GM23248 (cell line): ENCODE data around the gene CREB3L1. TPM values are rescaled to one million over a fixed set of nuclear protein-coding genes. Genes with fewer than 3 reads are reported as not detected.
A peak's percentile ranks its signal among the peaks of the same experiment; 100 is the strongest.

Source experiments
- DNase-seq: peaks from one replicate; pipeline ENCODE4 v3.0.0-alpha.2; 2015
- H2AFZ ChIP-seq: fragments of 200-600 bp; sonication (generic); 2 replicates; pipeline ENCODE4 v1.6.1; 2016; ENCODE audit warnings: antibody characterized with exemption
- H3F3A ChIP-seq: fragments of 200-600 bp; sonication (generic); 2 replicates; pipeline ENCODE4 v1.6.1; 2016; ENCODE audit warnings: mild to moderate bottlenecking, antibody characterized with exemption, mixed run types; ENCODE audit not compliant: insufficient read depth
- H3K27ac ChIP-seq: fragments of 200-600 bp; sonication (generic); 2 replicates; pipeline ENCODE4 v1.5.1; 2016; ENCODE audit warnings: mild to moderate bottlenecking
- H3K27me3 ChIP-seq: fragments of 200-600 bp; sonication (generic); replicated peaks from 2 replicates; pipeline ENCODE4 v1.6.1; 2016; ENCODE audit warnings: mild to moderate bottlenecking; ENCODE audit not compliant: insufficient read depth
- H3K36me3 ChIP-seq: fragments of 200-600 bp; sonication (generic); 2 replicates; pipeline ENCODE4 v1.6.1; 2016; ENCODE audit warnings: low read depth, mild to moderate bottlenecking
- H3K4me1 ChIP-seq: fragments of 200-600 bp; sonication (generic); 2 replicates; pipeline ENCODE4 v1.6.1; 2016; ENCODE audit warnings: mild to moderate bottlenecking; ENCODE audit not compliant: insufficient read depth
- H3K4me2 ChIP-seq: fragments of 200-600 bp; sonication (generic); one replicate; pipeline ENCODE4 v1.6.1; 2016; ENCODE audit warnings: mild to moderate bottlenecking; ENCODE audit not compliant: unreplicated experiment
- H3K4me3 ChIP-seq: fragments of 200-600 bp; sonication (generic); 2 replicates; pipeline ENCODE4 v1.5.1; 2016; ENCODE audit warnings: mild to moderate bottlenecking
- H3K79me2 ChIP-seq: fragments of 200-600 bp; sonication (generic); 2 replicates; pipeline ENCODE4 v1.6.1; 2016; ENCODE audit warnings: mild to moderate bottlenecking; ENCODE audit not compliant: insufficient read depth
- H3K9ac ChIP-seq: fragments of 200-600 bp; sonication (generic); 2 replicates; pipeline ENCODE4 v1.6.1; 2016; ENCODE audit warnings: mild to moderate bottlenecking
- H3K9me2 ChIP-seq: fragments of 200-600 bp; sonication (generic); 2 replicates; pipeline ENCODE4 v1.6.1; 2016; ENCODE audit warnings: mixed run types, mild to moderate bottlenecking, moderate library complexity; ENCODE audit not compliant: insufficient read depth
- H3K9me3 ChIP-seq: fragments of 200-600 bp; sonication (generic); one replicate; pipeline ENCODE4 v1.6.1; 2017; ENCODE audit warnings: low read depth
- H4K20me1 ChIP-seq: fragments of 200-600 bp; sonication (generic); 2 replicates; pipeline ENCODE4 v1.6.0; 2016; ENCODE audit not compliant: insufficient read depth
- EZH2 ChIP-seq: fragments of 200-600 bp; sonication (generic); IDR thresholded peaks from 2 replicates; pipeline ENCODE4 v1.6.1; 2018; ENCODE audit warnings: antibody characterized with exemption, mild to moderate bottlenecking; ENCODE audit not compliant: insufficient read depth, poor library complexity, severe bottlenecking
- EZH2phosphoT487 ChIP-seq: fragments of 200-600 bp; sonication (generic); IDR thresholded peaks from 2 replicates; pipeline ENCODE4 v1.6.1; 2018; ENCODE audit warnings: antibody characterized with exemption, moderate library complexity, mild to moderate bottlenecking, low read depth; ENCODE audit not compliant: insufficient read depth
- WGBS, 2 experiments: methylation state at CpG; one replicate each; pipeline ENCODE4 v1.1.6; 2015 to 2017; ENCODE audit warnings: low lambda C conversion rate in 2 of 2, low coverage in 1 of 2; ENCODE audit errors: missing lambda C conversion rate in 2 of 2; 5-methylcytosine and 5-hydroxymethylcytosine counted together
- in situ Hi-C: fragments of 300-500 bp; cut with MboI; formaldehyde crosslinking; loops from 2 replicates; pipeline ENCODE4 v1.15.0; 2020
- polyA plus RNA-seq: library from polyadenylated mRNA; unstranded; fragments of >200 nt; fragmentation: Nextera tagmentation; extraction: Ambion mirVana; gene quantifications from 2 replicates; pipeline ENCODE4 v1.2.1, GENCODE V29; 2016
- total RNA-seq: library from RNA; depleted of rRNA; stranded (reverse); fragments of >200 nt; shearing (Covaris generic); gene quantifications from 2 replicates; pipeline ENCODE4 v1.2.3, GENCODE V29; 2014

Gene CREB3L1
- total and polyA plus RNA-seq, 2 experiments from 2014 or later = 37.7 to 146 TPM

DNA sequence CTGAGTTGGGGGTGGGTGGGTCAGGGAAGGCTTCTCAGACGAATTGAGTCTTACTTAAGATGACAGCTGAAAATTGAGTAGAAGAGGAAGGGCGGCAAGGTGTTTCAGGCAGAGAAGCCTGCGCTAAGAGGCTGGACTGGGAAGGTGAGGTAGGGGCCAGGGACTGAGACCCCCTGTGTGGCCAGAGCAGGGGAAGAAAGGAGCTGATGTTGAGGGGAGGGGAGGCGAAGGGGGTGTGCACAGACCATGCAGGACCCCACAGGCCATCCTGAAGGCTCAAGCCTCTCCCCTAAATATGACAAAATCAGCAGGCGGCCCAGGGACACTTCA is 40.6 kb upstream of the CREB3L1 start:
- DNase-seq = no peak
- 43 to 59% methylated on average over 4 to 5 of the region's 5 CpGs for WGBS, 2 experiments
- peak overlapping the region; percentile 83 for H2AFZ ChIP-seq
- peaks cover 26% of the 10 kb centered on the region for H3K4me1 ChIP-seq
- H3K4me2 ChIP-seq = peak overlapping the region; percentile 81
- H3K4me3 ChIP-seq = peak overlapping the region; percentile 73
- in situ Hi-C loops = no loop called here
- 0 out of 2 replicates have a peak overlapping the region, but pooled peaks have one; percentile 84 for H3K9ac ChIP-seq
- peaks cover 5% of the 10 kb centered on the region for H3K9me3 ChIP-seq
- no peaks in the 10 kb centered on the region for H4K20me1 ChIP-seq
- H3K27me3 ChIP-seq = no peaks in the 10 kb centered on the region
- TF ChIP-seq EZH2phosphoT487 (no peak), EZH2 (no peak)
- no peaks in the 10 kb centered on the region for H3K79me2 ChIP-seq
- H3K9me2 ChIP-seq = no peaks in the 10 kb centered on the region
- peaks cover 34% of the 10 kb centered on the region for H3F3A ChIP-seq
- no peaks in the 10 kb centered on the region for H3K36me3 ChIP-seq
- peak overlapping the region; percentile 95 for H3K27ac ChIP-seq

DNA sequence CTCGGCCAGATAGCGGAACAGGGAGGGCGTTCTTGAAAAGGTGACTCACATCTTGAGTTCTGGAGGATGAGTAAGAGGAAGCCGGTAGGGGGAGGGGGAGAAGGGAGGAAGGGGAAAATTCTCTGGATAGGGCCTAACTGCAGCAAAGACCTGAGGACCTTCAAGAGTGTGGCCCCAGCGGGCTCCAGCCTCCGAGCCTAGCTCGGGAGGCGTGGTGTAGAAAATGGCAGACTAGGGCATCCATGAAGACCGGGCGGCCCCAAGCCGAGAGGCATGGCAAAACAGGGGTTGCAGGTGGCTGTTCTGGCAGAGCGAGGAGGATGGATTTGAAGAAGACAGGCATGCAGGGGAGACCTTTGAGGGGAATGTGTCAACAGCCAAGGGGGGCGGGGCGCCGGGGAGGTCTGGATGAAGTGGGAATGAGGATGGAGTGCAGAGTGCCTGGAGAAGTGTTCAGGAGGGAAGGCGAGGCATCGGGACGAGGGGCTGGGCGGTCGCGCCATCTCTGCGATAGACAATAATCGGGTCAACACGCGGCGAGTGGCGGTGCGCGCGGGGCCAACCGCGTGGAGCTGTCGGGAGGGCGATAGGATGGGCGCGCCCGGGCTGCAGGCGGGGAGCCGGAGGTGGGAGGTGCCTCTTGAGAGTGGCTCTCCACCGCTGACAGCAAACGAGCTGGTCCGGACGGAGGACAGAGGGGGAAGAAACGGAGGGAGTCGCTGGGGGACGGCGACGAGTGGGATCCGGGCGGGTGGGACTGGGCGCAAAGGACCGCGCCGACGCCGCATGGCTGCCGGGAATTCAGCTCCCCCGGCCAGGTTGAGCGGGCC is 40.0 kb upstream of the CREB3L1 start:
- peak overlapping the region; percentile 73 for H3K4me3 ChIP-seq
- H3K27ac ChIP-seq = peak overlapping the region; percentile 95
- no peaks in the 10 kb centered on the region for H3K9me2 ChIP-seq
- H3K36me3 ChIP-seq = no peaks in the 10 kb centered on the region
- no peaks in the 10 kb centered on the region for H3K79me2 ChIP-seq
- H3K27me3 ChIP-seq = no peaks in the 10 kb centered on the region
- 1% methylated on average over 33 to 59 of the region's 59 CpGs for WGBS, 2 experiments
- peak overlapping the region; percentile 81 for H3K4me2 ChIP-seq
- TF ChIP-seq EZH2 (no peak), EZH2phosphoT487 (no peak)
- peak; percentile 94 for DNase-seq
- H2AFZ ChIP-seq = peak overlapping the region; percentile 83
- H3K9me3 ChIP-seq = peaks cover 5% of the 10 kb centered on the region
- peaks cover 30% of the 10 kb centered on the region for H3K4me1 ChIP-seq
- H4K20me1 ChIP-seq = no peaks in the 10 kb centered on the region
- peaks cover 40% of the 10 kb centered on the region for H3F3A ChIP-seq
- in situ Hi-C loops = no loop called here
- peak overlapping the region; percentile 84 for H3K9ac ChIP-seq

DNA sequence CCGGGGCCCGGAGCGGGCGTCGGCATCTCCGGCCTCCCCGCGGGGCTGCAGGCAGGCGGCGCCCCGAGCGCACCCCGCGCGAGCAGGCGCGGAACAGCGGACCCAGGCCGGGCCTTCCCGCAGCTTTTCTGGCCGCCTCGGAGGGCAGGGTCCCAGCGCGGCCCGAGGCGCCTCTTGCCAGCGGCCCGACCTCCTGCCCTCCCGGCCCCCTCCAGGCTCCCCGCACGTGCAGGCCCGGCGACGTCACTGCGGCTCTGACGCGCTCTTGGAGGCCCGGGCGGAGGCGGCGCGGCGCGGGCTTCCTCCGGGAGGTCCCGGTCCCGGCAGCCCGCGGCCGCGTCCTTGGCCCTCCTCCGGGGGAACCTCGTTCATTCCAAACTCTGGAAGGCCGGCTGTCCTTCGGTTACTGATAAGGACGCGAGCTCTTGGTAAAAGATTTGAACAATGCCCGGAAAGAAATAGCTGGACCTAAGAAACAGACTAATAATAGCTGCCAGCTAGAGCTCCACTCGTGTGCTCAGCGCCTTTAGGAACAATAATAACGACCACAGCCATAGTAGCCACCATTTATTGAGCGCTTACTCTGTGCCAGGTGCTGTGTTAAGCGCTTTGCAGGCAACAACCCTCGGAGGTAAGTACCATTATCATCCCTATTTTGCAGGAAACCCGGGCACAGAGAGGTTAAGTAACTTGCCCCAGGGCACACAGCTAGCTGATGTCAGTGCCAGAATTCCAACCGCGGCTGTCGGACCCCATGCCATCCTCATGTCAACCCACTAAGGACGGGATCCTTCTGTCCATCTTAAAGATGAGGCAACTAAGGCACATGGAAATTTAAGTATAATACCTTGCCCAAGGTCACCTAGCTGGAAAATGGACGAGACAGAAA is 39.1 kb upstream of the CREB3L1 start:
- Histone ChIP-seq H3K4me2 (peak overlapping the region; percentile 81), H3K9me3 (peaks cover 5% of the 10 kb centered on the region), H3F3A (peaks cover 45% of the 10 kb centered on the region), H3K9me2 (no peaks in the 10 kb centered on the region), H3K27ac (peak overlapping the region; percentile 95), H3K4me3 (peak overlapping the region; percentile 73), H3K9ac (peak overlapping the region; percentile 84), H4K20me1 (no peaks in the 10 kb centered on the region), H3K79me2 (no peaks in the 10 kb centered on the region), H3K36me3 (no peaks in the 10 kb centered on the region), H2AFZ (peak overlapping the region; percentile 83), H3K4me1 (peaks cover 35% of the 10 kb centered on the region), H3K27me3 (no peaks in the 10 kb centered on the region)
- WGBS, 2 experiments = 1 to 2% methylated on average over 44 to 47 of the region's 70 CpGs
- peak; percentile 87 for DNase-seq
- TF ChIP-seq EZH2phosphoT487 (no peak), EZH2 (no peak)
- in situ Hi-C loops = no loop called here

DNA sequence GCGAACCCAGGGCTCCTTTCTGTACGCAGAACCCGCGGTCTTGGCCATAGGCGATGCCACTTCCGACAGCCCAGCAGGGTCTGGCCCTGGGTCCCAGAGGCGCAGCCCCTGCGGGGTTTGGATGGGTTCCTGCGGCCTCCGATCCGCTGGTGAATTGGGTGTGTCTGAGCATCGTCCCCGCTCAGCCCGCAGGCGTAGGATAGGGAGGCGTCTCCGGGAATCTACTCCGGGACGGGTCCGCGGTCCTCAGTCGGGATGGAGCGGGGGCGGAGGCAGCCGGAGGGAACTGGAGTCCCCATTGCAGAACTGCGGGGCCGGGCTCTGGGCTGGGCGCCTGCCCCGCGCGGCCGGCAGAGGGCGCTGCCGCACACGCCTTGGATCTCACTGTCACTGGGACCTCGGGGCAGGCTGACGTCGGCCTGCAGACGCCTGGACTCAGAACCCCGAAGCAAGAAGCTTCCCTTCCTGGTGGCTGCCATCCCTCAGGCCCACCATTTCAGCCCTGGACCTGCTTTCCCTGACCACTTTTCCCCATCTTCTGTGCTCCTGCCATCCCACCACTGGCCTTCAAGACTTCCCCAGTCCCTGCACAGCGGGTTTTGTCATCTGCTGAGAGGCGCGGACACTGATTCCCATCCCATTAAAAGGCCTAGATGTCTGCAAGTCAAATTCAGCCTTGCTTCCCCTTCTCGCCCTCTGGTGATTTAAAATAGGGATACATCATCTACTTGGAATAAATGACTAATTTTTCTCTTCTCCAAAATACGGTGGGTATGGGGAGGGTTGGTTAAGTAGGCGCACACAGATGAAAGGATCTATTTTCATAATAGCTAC is 38.3 kb upstream of the CREB3L1 start:
- H4K20me1 ChIP-seq = no peaks in the 10 kb centered on the region
- no peaks in the 10 kb centered on the region for H3K9me2 ChIP-seq
- H3K4me2 ChIP-seq = peak overlapping the region; percentile 87
- peak overlapping the region; percentile 84 for H3K9ac ChIP-seq
- no peak for TF ChIP-seq EZH2
- TF ChIP-seq EZH2phosphoT487 = no peak
- WGBS, 2 experiments = 4 to 7% methylated on average over 31 to 46 of the region's 46 CpGs
- H3K4me3 ChIP-seq = peak overlapping the region; percentile 73
- H3K79me2 ChIP-seq = no peaks in the 10 kb centered on the region
- H3K27ac ChIP-seq = peak overlapping the region; percentile 95
- H3K4me1 ChIP-seq = peaks cover 41% of the 10 kb centered on the region
- H3K27me3 ChIP-seq = no peaks in the 10 kb centered on the region
- in situ Hi-C loops = no loop called here
- peaks cover 45% of the 10 kb centered on the region for H3F3A ChIP-seq
- peak; percentile 92 for DNase-seq
- peak overlapping the region; percentile 83 for H2AFZ ChIP-seq
- H3K36me3 ChIP-seq = no peaks in the 10 kb centered on the region
- H3K9me3 ChIP-seq = peaks cover 5% of the 10 kb centered on the region
